ENCODE data around the gene GLI3.

GLI3 gene

GRCh38 chr7:42264702-42265101 lies 27.7 kb upstream of the GLI3 start:
- no peaks in the 10 kb centered on the region for H3K36me3 ChIP-seq (ENCODE audit: control insufficient read depth in 2 of 2, insufficient read depth in 1 of 2, low read length in 2 of 2)
- no peaks in the 10 kb centered on the region for H3K4me1 ChIP-seq (ENCODE audit: control insufficient read depth, insufficient read depth, low read length)
- H3K9me3 ChIP-seq (ENCODE audit: control insufficient read depth, insufficient read depth, low read depth, low read length): no peaks in the 10 kb centered on the region
- H3K4me3 ChIP-seq (ENCODE audit: low read depth, low read length): no peak overlapping the region
- TF ChIP-seq ZBTB1 (tag by site-specific recombination; IDR thresholded peaks at IDR 0.05) (no peak), HOXA7 (CRISPR knock-in tag; IDR thresholded peaks at IDR 0.05; ENCODE audit: borderline replicate concordance) (no peak), ZNF211 (tag by site-specific recombination; IDR thresholded peaks at IDR 0.05; ENCODE audit: low read depth) (no peak), PRDM1 (tag by site-specific recombination; IDR thresholded peaks at IDR 0.05) (peak; percentile 58), KLF1 (tag by site-specific recombination; IDR thresholded peaks at IDR 0.05) (no peak), ZNF610 (tag by site-specific recombination; IDR thresholded peaks at IDR 0.05; ENCODE audit: borderline replicate concordance) (no peak), ZNF677 (tag by site-specific recombination; IDR thresholded peaks at IDR 0.05) (no peak), ZNF670 (tag by site-specific recombination; IDR thresholded peaks at IDR 0.05; ENCODE audit: low read depth) (no peak)
- ChIA-PET CTCF (no interaction called here), POLR2A (no interaction called here)
- no peak overlapping the region for H3K27ac ChIP-seq (ENCODE audit: extremely low read depth, low read depth, low read length)

- no peaks in the 10 kb centered on the region for H3K36me3 ChIP-seq (ENCODE audit: control insufficient read depth in 2 of 2, insufficient read depth in 1 of 2, low read length in 2 of 2)
- H3K27ac ChIP-seq (ENCODE audit: extremely low read depth, low read depth, low read length): no peak overlapping the region
- ChIA-PET CTCF (no interaction called here), POLR2A (no interaction called here)
- H3K4me3 ChIP-seq (ENCODE audit: low read depth, low read length): no peak overlapping the region
- no peaks in the 10 kb centered on the region for H3K9me3 ChIP-seq (ENCODE audit: control insufficient read depth, insufficient read depth, low read depth, low read length)
- no peak for TF ChIP-seq ZNF292 (tag by site-specific recombination; IDR thresholded peaks at IDR 0.05; ENCODE audit: borderline replicate concordance, low read depth)
- no peak for TF ChIP-seq KLF7 (tag by site-specific recombination; IDR thresholded peaks at IDR 0.05; ENCODE audit: borderline replicate concordance)
- TF ChIP-seq ZBTB11 (tag by site-specific recombination; conservative IDR thresholded peaks at IDR 0.05; ENCODE audit: low read depth): no peak
- no peak for TF ChIP-seq ZNF555 (tag by site-specific recombination; conservative IDR thresholded peaks at IDR 0.05)
- no peak for TF ChIP-seq ZNF529 (tag by site-specific recombination; IDR thresholded peaks at IDR 0.05; ENCODE audit: insufficient replicate concordance)
- no peak for TF ChIP-seq ZSCAN23 (tag by site-specific recombination; IDR thresholded peaks at IDR 0.05)
- TF ChIP-seq SALL2 (tag by site-specific recombination; IDR thresholded peaks at IDR 0.05; ENCODE audit: borderline replicate concordance): no peak
- TF ChIP-seq KLF1 (tag by site-specific recombination; IDR thresholded peaks at IDR 0.05): no peak
- no peak for TF ChIP-seq ZNF416 (tag by site-specific recombination; IDR thresholded peaks at IDR 0.05)
- no peak for TF ChIP-seq ZNF621 (tag by site-specific recombination; IDR thresholded peaks at IDR 0.05)
- no peak for TF ChIP-seq YY2 (tag by site-specific recombination; IDR thresholded peaks at IDR 0.05)
- H3K4me1 ChIP-seq (ENCODE audit: control insufficient read depth, insufficient read depth, low read length): no peaks in the 10 kb centered on the region
Observed at GRCh38 chr7:42263971-42264370, 27.0 kb upstream of the GLI3 start.

- CTCF ChIA-PET: no interaction called here
- Histone ChIP-seq H3K4me3 (ENCODE audit: low read depth, low read length) (no peak overlapping the region), H3K36me3 (ENCODE audit: control insufficient read depth in 2 of 2, insufficient read depth in 1 of 2, low read length in 2 of 2) (no peaks in the 10 kb centered on the region), H3K4me1 (ENCODE audit: control insufficient read depth, insufficient read depth, low read length) (no peaks in the 10 kb centered on the region), H3K27ac (ENCODE audit: extremely low read depth, low read depth, low read length) (no peak overlapping the region), H3K9me3 (ENCODE audit: control insufficient read depth, insufficient read depth, low read depth, low read length) (no peaks in the 10 kb centered on the region; the same call in 1 of the 2 replicates)
- POLR2A ChIA-PET: no interaction called here
- TF ChIP-seq SP7 (tag by site-specific recombination; IDR thresholded peaks at IDR 0.05): 0 out of 2 replicates have a peak, but pooled peaks have one; percentile 31
- no peak for TF ChIP-seq ZBTB11 (tag by site-specific recombination; conservative IDR thresholded peaks at IDR 0.05; ENCODE audit: low read depth)
Observed at GRCh38 chr7:42262964-42263363, 26.0 kb upstream of the GLI3 start.
